Mucosa of rectum (tissue), 2 donors: ENCODE measurements around the gene RASL10A.
"Not testable (repeated sequence)": the region's sequence is repeated elsewhere in the genome, so short reads cannot be mapped to it uniquely, and the experiment has no call there.

Source experiments
- H3K27ac ChIP-seq, 2 donors: one replicate each; pipeline ENCODE4 v1.7.0; 2013; ENCODE audit warnings: inconsistent platforms in 2 of 2, low read depth in 2 of 2, low read length in 2 of 2
- H3K27me3 ChIP-seq, 2 donors: one replicate each; pipeline ENCODE4 v1.7.0; 2013; ENCODE audit warnings: low read length in 2 of 2; ENCODE audit not compliant: control insufficient read depth in 2 of 2, insufficient read depth in 2 of 2
- H3K36me3 ChIP-seq, 2 donors: one replicate each; pipeline ENCODE4 v1.7.0; 2013; ENCODE audit warnings: low read length in 2 of 2; ENCODE audit not compliant: control insufficient read depth in 2 of 2, insufficient read depth in 2 of 2
- H3K4me1 ChIP-seq, 2 donors: one replicate each; pipeline ENCODE4 v1.7.0; 2013; ENCODE audit warnings: low read length in 2 of 2, mild to moderate bottlenecking in 1 of 2; ENCODE audit not compliant: control insufficient read depth in 2 of 2, insufficient read depth in 2 of 2
- H3K4me3 ChIP-seq, 2 donors: one replicate each; pipeline ENCODE4 v1.7.0; 2013; ENCODE audit warnings: low read length in 2 of 2
- H3K9ac ChIP-seq, 2 donors: one replicate each; pipeline ENCODE4 v1.7.0; 2013; ENCODE audit warnings: low read length in 2 of 2, low read depth in 1 of 2, mild to moderate bottlenecking in 1 of 2
- H3K9me3 ChIP-seq, 2 donors: one replicate each; pipeline ENCODE4 v1.7.0; 2013; ENCODE audit warnings: low read length in 2 of 2; ENCODE audit not compliant: control insufficient read depth in 2 of 2
- donor health status: healthy.
- donor health status: Normal muscosa, but diverticular disease.

RASL10A gene

GRCh38 chr22:29346659-29347058 lies 31.2 kb upstream of the RASL10A start:
- Histone ChIP-seq H3K9me3 (no peaks in the 10 kb centered on the region), H3K27me3 (no peaks in the 10 kb centered on the region), H3K27ac (no peak overlapping the region), H3K4me1 (no peaks in the 10 kb centered on the region), H3K36me3 (peaks cover 75 to 80% of the 10 kb centered on the region in 2 donors), H3K9ac (no peak overlapping the region), H3K4me3 (no peak overlapping the region)

GRCh38 chr22:29345932-29346331 lies 30.4 kb upstream of the RASL10A start:
- peaks cover 75 to 80% of the 10 kb centered on the region in 2 donors for H3K36me3 ChIP-seq
- H3K27ac ChIP-seq, result no peak overlapping the region
- no peaks in the 10 kb centered on the region for H3K27me3 ChIP-seq
- H3K9ac ChIP-seq, result no peak overlapping the region
- H3K9me3 ChIP-seq, result no peaks in the 10 kb centered on the region
- H3K4me1 ChIP-seq, result no peaks in the 10 kb centered on the region
- no peak overlapping the region for H3K4me3 ChIP-seq

GRCh38 chr22:29344889-29345288 lies 29.4 kb upstream of the RASL10A start:
- not testable (repeated sequence) for H3K9ac ChIP-seq, H3K4me3 ChIP-seq, H3K9me3 ChIP-seq, H3K4me1 ChIP-seq, H3K27me3 ChIP-seq, H3K27ac ChIP-seq
- H3K36me3 ChIP-seq, result peaks cover 73 to 80% of the 10 kb centered on the region in 2 donors

- Histone ChIP-seq H3K9me3 (no peaks in the 10 kb centered on the region), H3K4me1 (no peaks in the 10 kb centered on the region), H3K27ac (no peak overlapping the region), H3K27me3 (no peaks in the 10 kb centered on the region), H3K36me3 (peaks cover 75 to 82% of the 10 kb centered on the region in 2 donors), H3K9ac (no peak overlapping the region), H3K4me3 (no peak overlapping the region)
These were observed 28.6 kb upstream of the RASL10A start for GRCh38 chr22:29344137-29344536.

GRCh38 chr22:29343313-29343805 lies 27.9 kb upstream of the RASL10A start:
- Histone ChIP-seq H3K4me3 (no peak overlapping the region), H3K9ac (no peak overlapping the region), H3K27ac (no peak overlapping the region), H3K36me3 (peaks cover 74 to 82% of the 10 kb centered on the region in 2 donors), H3K9me3 (no peaks in the 10 kb centered on the region), H3K4me1 (no peaks in the 10 kb centered on the region), H3K27me3 (no peaks in the 10 kb centered on the region)

- H3K4me1 ChIP-seq, result no peaks in the 10 kb centered on the region
These were observed 27.2 kb upstream of the RASL10A start for GRCh38 chr22:29342577-29343312.

GRCh38 chr22:29342177-29342576 lies 26.7 kb upstream of the RASL10A start:
- Histone ChIP-seq H3K27ac (no peak overlapping the region), H3K4me3 (no peak overlapping the region), H3K9ac (no peak overlapping the region), H3K4me1 (no peaks in the 10 kb centered on the region), H3K36me3 (peaks cover 73 to 80% of the 10 kb centered on the region in 2 donors), H3K27me3 (no peaks in the 10 kb centered on the region), H3K9me3 (no peaks in the 10 kb centered on the region)

More at GRCh38 chr22:29342577-29343312, 27.2 kb upstream of the RASL10A start:
- Histone ChIP-seq H3K4me3 (no peak overlapping the region), H3K36me3 (peaks cover 74 to 81% of the 10 kb centered on the region in 2 donors), H3K27me3 (no peaks in the 10 kb centered on the region), H3K27ac (no peak overlapping the region), H3K9me3 (no peaks in the 10 kb centered on the region), H3K9ac (no peak overlapping the region)

- no peak overlapping the region for H3K27ac ChIP-seq
- no peaks in the 10 kb centered on the region for H3K4me1 ChIP-seq
- H3K27me3 ChIP-seq, result no peaks in the 10 kb centered on the region
- H3K9me3 ChIP-seq, result no peaks in the 10 kb centered on the region
- peaks cover 73 to 80% of the 10 kb centered on the region in 2 donors for H3K36me3 ChIP-seq
- H3K9ac ChIP-seq, result no peak overlapping the region
- H3K4me3 ChIP-seq, result no peak overlapping the region
These were observed 26.3 kb upstream of the RASL10A start for GRCh38 chr22:29341849-29342127.

GRCh38 chr22:29341056-29341848 lies 25.8 kb upstream of the RASL10A start:
- H3K4me3 ChIP-seq, result no peak overlapping the region
- H3K9me3 ChIP-seq, result no peaks in the 10 kb centered on the region
- peaks cover 71 to 77% of the 10 kb centered on the region in 2 donors for H3K36me3 ChIP-seq
- no peaks in the 10 kb centered on the region for H3K4me1 ChIP-seq
- no peaks in the 10 kb centered on the region for H3K27me3 ChIP-seq
- no peak overlapping the region for H3K9ac ChIP-seq
- H3K27ac ChIP-seq, result no peak overlapping the region

- Histone ChIP-seq H3K4me1 (no peaks in the 10 kb centered on the region), H3K9ac (no peak overlapping the region), H3K27ac (no peak overlapping the region), H3K4me3 (no peak overlapping the region), H3K36me3 (peaks cover 72 to 76% of the 10 kb centered on the region in 2 donors), H3K27me3 (no peaks in the 10 kb centered on the region), H3K9me3 (no peaks in the 10 kb centered on the region)
These were observed 25.1 kb upstream of the RASL10A start for GRCh38 chr22:29340566-29340965.
